Adipose tissue (tissue), 3 donors: ENCODE data around the gene CLBA1. TPM values are rescaled to one million over a fixed set of nuclear protein-coding genes. Genes with fewer than 3 reads are reported as not detected.
A peak's percentile ranks its signal among the peaks of the same experiment; 100 is the strongest.

Source experiments
- H3K27ac ChIP-seq: one replicate; pipeline ENCODE4 v1.5.1; 2013; ENCODE audit warnings: low read depth, low read length
- WGBS, 3 donors: extraction: QIAGEN DNeasy Blood & Tissue Kit; methylation state at CpG; one replicate each; pipeline ENCODE4 v1.1.7; 2013; 5-methylcytosine and 5-hydroxymethylcytosine counted together
- polyA plus RNA-seq, 3 donors: library from polyadenylated mRNA; stranded (reverse); fragments of 200-250 nt; gene quantifications; one replicate each; pipeline ENCODE4 v1.2.3, GENCODE V29; 2013
- donor health status: healthy with polysubstance abuse.
- donor health status: Bipolar disorder and iron deficiency.
- donor health status: healthy.

The CLBA1 gene
- polyA plus RNA-seq, 3 donors = 2.2 to 10.9 (median 2.8) TPM

DNA sequence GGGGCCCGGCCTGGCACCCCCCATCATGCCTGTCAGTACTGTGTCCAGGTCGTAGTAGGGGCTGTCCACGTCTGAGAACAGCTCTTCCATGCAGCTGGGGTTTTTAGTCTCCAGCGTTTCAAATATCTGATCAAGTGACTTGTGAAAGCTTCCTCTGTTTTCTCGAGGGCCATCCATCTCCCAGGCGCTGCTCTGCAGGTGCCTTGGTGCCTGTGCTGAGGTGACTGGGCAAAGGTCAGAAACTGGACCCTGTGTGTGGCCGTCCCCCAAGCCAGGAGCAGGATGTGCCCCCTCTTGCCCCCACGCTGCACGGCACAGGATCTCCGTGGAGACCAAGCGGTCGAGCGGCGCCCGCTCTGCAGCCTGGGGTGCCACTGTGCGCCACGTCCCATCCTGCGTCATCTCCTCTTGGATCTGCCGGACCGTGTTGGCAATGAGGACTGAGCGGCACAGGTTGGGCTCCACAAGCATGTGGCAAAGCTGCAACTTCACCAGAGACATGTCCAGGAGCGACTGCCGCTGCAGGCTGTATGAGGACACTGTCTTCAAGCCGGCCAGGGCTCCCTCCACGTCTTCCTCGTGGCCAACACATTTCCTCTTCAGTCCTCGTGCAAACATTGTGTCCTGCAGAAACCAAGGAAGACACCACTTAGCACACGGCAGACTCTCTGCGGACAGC is 25.9 kb downstream of the CLBA1 start:
- 81 to 82% (median 82%) methylated on average over 29 of the region's 29 CpGs for WGBS, 3 donors
- H3K27ac ChIP-seq = no peak overlapping the region

DNA sequence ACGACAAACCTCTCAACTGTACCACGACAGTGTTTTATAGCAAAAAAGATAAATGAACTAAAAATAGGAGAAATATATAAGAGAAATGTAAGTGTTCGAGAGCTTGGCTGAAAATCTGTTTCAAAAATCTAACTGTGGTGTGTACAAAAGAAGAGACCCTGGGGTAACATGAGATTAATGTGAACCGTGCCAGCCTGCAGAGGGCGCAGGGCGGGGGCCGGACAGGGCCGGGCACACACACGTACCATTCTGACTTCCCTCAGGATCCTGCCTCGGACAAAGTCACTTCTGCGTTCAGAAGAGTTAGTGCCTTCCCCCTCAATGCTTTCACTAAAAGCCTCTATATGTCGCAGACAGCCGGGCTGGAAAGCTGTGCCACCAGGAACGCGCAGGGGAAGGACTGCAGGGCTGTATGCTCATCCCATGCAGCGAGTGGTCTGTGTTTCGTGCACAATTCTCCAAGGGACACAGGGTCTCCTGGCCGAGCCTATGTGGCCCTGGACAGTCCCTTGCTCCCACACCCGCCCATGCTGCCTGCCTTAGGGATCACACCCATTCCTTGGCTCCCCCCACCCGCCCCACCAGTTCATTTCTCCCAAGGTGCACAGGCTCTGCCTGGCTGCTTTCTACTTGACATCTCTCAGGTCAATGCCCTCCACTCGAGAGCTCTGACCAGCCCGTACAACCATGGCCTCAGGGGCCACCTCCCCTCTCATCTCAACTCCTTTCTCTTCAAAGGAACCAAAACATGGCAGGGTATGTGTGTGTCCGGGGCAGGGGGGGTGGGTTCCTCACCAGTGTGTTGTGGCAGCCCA is 26.8 kb downstream of the CLBA1 start:
- 60 to 78% (median 76%) methylated on average over 21 to 23 of the region's 23 CpGs for WGBS, 3 donors
- H3K27ac ChIP-seq = no peak overlapping the region

DNA sequence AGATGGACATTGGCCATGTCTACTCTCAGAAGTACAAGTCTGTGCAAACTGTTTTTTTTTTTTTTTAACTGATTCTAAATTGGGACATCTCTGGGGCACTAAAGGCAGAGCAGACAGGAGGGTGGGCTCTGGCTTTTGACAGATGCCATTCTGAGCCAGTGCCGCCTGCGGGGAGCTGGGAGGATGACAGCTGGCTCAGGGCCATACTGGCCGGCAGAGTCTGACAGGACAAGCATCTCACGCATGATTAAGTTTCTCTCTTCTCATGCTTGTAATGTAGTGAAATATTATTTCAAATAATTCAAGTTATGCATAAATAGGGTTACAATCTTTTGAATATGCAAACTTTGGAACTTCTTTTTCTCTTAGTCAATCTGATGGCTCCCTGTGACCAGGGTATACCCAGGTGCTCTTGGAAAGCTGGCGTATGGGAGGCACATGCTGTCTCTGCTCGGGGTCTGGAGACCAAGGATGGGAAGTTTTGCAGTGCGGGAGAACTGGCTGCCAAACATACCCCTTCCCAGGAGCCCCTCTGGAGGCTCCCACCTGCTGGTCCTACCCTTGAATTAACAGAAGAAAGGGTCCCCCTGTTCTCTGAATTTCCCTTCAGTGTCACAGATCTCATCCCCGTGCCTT is 27.7 kb downstream of the CLBA1 start:
- H3K27ac ChIP-seq = no peak overlapping the region
- WGBS, 3 donors = 52 to 64% (median 55%) methylated on average over 8 of the region's 8 CpGs

- WGBS, 3 donors = 77 to 96% (median 85%) methylated on average over 9 of the region's 9 CpGs
- no peak overlapping the region for H3K27ac ChIP-seq
Observed at GRCh38 chr14:105014032-105014431, 28.4 kb downstream of the CLBA1 start.

DNA sequence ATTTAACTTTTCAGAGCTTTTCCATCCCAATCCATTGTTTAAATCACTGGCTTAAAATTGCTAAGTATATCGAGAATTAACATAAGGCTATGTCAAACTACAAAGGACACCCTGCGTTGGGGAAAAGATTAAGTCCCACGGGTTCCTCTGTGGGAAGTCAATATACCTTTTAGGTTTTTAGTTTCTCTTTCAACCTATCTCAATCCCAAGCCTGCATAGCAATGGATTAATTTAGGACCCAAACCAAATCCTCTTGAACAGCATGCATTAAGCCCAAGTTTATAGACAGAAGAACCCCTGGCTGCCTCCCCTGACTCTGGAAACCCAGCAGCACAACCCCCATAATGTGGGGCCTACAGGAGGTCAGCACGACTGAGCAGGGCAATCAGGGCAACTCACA is 29.0 kb downstream of the CLBA1 start:
- WGBS, 3 donors = 62 to 77% (median 76%) methylated on average over 4 of the region's 4 CpGs
- no peak overlapping the region for H3K27ac ChIP-seq

DNA sequence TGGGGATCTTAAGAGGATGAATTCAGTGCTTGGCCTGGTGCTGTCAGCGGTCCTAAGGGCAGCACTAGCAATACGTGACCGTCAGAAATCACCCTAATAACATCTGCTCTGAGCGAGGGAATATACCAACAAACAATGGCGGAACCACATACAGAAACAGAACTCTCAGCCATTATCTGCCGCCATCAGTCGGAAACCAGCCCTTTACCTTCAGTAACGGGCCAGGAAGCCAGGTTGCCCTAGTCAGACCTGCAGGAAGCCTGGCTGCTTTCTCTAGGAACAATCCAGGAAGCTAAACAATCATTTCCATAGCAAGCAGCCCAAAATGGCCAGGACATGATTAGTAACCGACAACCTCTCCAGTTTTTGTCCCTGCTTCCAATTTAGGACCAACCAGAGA is 29.7 kb downstream of the CLBA1 start:
- H3K27ac ChIP-seq = no peak overlapping the region
- 61 to 84% (median 76%) methylated on average over 9 of the region's 9 CpGs for WGBS, 3 donors

DNA sequence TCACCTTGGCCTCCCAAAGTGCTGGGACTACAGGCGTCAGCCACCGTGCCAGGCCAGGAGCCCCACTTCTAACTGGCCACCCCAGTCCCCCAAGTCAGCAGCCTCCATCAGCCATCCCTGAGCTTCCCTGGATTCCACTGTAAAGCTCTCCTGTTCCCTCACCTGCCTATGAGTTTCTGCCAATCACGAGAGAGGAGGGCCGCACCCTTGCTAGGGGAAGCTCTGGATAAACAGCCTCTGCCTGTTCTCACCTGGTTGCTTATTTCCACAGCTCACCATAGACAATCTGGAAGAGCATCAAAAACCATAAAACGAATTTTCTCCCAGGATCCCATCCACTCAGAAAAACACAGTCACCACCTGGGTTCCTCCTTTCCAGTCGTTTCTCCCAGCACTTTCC is 30.3 kb downstream of the CLBA1 start:
- no peak overlapping the region for H3K27ac ChIP-seq
- 67 to 89% (median 79%) methylated on average over 6 of the region's 6 CpGs for WGBS, 3 donors

DNA sequence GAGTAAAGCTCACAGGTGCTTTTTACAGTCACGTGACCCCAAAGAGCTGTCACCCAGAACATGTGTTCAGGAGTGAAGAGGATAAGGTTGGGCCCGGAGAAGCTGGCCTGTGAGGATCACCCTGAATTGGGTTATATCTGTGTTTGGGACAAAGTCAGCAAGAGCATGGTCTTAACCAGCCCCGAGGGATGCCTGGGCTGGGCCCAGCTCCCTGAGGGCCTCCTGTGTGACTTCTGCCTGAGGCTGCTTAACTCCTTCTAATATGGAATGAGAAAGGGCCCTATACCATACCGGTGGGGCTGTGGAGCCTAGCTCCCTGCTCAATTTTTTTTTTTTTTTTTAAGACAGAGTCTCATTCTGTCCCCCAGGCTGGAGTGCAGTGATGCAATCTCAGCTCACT is 32.8 kb downstream of the CLBA1 start:
- H3K27ac ChIP-seq = no peak overlapping the region
- WGBS, 3 donors = 82 to 90% (median 86%) methylated on average over 4 of the region's 4 CpGs

DNA sequence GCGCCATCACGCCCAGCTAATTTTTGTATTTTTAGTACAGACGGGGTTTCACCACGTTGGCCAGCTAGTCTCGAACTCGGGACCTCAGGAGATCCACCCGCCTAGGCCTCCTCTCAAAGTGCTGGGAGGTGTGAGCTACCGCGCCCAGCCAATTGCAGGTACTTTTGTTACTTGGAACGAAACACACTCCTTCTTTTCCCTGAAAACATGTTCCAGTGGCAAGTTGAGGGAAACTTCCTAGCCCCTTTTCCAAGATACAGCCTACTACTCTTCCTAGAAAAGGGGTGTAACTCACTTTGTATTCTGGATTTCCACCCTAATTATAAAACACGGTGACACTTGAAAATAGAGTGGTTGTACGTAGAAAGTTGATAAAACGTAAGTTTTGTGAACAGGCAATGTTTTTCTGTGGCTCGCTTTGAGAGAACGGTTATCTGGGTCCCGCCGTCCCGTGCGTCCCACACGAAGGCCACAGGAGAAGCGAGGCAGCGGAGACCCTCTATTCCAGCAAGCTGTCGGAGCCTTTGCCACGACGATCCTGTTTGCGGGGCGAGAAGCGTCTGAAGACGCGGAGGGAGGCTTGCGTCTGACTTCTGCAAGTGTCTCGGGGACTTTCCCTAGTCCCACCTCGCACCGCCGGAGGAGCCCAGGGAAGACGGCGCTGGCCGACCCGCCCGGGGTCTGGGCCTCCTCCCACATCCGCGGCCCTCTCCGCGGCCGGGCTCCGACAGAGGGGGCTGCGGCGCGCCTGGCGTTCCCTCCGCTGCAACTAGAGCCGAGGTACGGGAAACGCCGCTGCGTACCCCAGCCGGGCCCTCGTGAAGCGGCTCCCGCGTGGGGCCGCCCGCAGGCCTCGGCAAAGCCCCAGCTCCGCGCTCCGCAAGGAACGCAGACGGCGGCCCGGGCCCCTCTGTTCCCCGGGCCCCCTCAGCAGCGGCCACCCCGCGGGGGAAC is 34.5 kb downstream of the CLBA1 start:
- WGBS, 3 donors = 7 to 10% (median 7%) methylated on average over 43 to 75 of the region's 75 CpGs
- peak overlapping the region; percentile 15 for H3K27ac ChIP-seq

- WGBS, 3 donors = 0% methylated on average over 68 to 115 of the region's 115 CpGs
- peak within 1 kb of the TSS; percentile 15 for H3K27ac ChIP-seq
Observed at GRCh38 chr14:105020815-105021655, 35.4 kb downstream of the CLBA1 start, which contains the start of gene CDCA4. Gene CDCA4 (minus strand): TSS chr14:105021083. CDS start chr14:105011929, 9,154 bp downstream.

- no peak overlapping the region for H3K27ac ChIP-seq
- 8 to 14% (median 13%) methylated on average over 20 of the region's 20 CpGs for WGBS, 3 donors
Observed at GRCh38 chr14:105021656-105022275, 36.2 kb downstream of the CLBA1 start.

GRCh38 chr14:105022276-105022670 is 36.7 kb downstream of the CLBA1 start:
- no peak overlapping the region for H3K27ac ChIP-seq
- 58 to 90% (median 87%) methylated on average over 2 of the region's 2 CpGs for WGBS, 3 donors

- WGBS, 3 donors = 67 to 76% (median 72%) methylated on average over 11 of the region's 11 CpGs
- no peak overlapping the region for H3K27ac ChIP-seq
Observed at GRCh38 chr14:105023144-105023543, 37.6 kb downstream of the CLBA1 start.

DNA sequence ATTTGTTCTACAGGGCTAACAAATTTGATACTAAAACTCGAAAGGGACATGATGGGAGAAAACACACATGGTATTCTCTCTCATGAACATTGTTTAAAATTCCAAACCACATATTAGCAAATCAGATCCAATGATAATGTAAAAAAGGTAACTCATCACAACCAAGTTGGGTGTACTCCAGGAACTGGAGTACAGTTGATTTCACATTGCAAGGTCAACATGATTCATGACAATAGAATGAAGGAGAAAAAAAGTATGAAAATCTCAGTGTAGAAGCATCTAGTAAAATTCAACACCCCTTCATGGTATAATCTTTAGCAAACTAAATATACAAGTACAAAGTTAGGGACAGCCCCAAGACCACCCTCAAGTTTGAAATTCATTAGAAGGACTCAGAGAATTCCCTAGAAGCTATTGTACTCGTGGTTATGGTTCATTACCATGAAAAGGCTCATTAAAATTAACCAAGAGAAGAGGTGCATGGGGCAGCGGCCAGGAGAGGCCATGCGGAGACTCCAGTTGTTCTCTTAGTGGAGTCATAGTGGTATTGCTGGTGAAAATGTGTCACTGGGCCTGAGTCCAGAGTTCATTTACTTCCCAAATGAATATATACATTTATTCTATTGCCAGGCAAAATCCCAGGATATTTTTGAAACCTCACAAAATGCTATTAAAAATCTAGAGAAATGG is 38.3 kb downstream of the CLBA1 start:
- WGBS, 3 donors = 70 to 81% (median 79%) methylated on average over 4 of the region's 4 CpGs

GRCh38 chr14:105025429-105025828 is 39.8 kb downstream of the CLBA1 start:
- 96 to 98% (median 97%) methylated on average over 6 of the region's 6 CpGs for WGBS, 3 donors
- no peak overlapping the region for H3K27ac ChIP-seq

More for the DNA sequence above, 38.3 kb downstream of the CLBA1 start:
- H3K27ac ChIP-seq = no peak overlapping the region

DNA sequence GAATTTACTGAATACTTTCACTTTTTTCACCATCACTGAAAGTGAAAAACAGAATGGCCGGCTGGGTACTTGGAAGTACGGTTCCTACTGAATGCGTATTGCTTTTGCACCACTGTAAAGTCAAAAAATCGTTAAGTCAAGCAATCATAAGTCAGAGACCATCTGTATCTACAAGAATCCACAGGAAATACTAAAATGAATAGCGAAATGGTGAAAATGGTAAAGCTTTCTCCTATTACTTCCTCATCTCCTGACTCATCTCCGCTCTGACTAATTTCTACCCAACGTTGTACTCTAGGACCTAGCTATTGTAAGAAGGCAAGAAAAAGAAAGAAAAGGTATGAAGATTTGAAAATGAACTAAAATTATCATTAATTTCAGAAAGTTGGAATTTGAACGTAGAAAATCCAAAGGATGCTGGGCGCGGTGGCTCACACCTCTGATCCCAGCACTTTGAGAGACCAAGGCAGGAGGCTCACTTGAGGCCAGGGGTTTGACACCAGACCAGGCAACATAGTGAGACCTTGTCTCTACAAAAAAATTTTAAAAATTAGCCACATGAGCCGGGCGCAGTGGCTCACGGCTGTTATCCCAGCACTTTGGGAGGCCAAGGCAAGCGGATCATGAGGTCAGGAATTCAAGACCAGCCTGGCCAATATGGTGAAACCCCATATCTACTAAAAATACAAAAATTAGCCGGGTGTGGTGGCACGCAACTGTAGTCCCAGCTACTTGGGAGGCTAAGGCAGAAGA is 40.6 kb downstream of the CLBA1 start:
- no peak overlapping the region for H3K27ac ChIP-seq
- 87 to 89% (median 88%) methylated on average over 16 of the region's 16 CpGs for WGBS, 3 donors
